Thyroid gland (tissue), 4 donors: ENCODE data around the gene EFCAB6. TPM values are rescaled to one million over a fixed set of nuclear protein-coding genes. Genes with fewer than 3 reads are reported as not detected.

Experiments
- DNase-seq, 2 donors: peaks; one replicate each; pipeline ENCODE4 v3.0.0-alpha.2; 2019
- H3K27ac ChIP-seq, 3 donors: fragments of 200-600 bp; sonication (generic); 1 replicate in 2 of 3; 2 replicates in 1 of 3; pipeline ENCODE4 v1.5.1; 2016 to 2019; ENCODE audit warnings: mild to moderate bottlenecking in 1 of 3, moderate library complexity in 1 of 3
- H3K27me3 ChIP-seq: fragments of 200-600 bp; sonication (generic); one replicate; pipeline ENCODE4 v1.5.1; 2019
- H3K36me3 ChIP-seq, 2 donors: fragments of 200-600 bp; sonication (generic); one replicate each; pipeline ENCODE4 v1.5.1; 2016 to 2019
- H3K4me1 ChIP-seq, 2 donors: fragments of 200-600 bp; sonication (generic); one replicate each; pipeline ENCODE4 v1.5.1; 2017 to 2019
- H3K4me3 ChIP-seq, 3 donors: fragments of 200-600 bp; sonication (generic); replicated peaks in 1 of 3; 1 replicate in 2 of 3; 2 replicates in 1 of 3; pipeline ENCODE4 v1.5.1; 2016; ENCODE audit warnings: mild to moderate bottlenecking in 1 of 3
- H3K9me3 ChIP-seq: fragments of 200-600 bp; sonication (generic); one replicate; pipeline ENCODE4 v1.5.1; 2017
- CTCF ChIP-seq, 6 experiments: fragments of 200-600 bp in 3 of 6; fragments of 450-650 bp in 3 of 6; sonication (generic) in 3 of 6; IDR thresholded peaks; one replicate each; pipeline ENCODE4 v1.5.1; 2016 to 2019; ENCODE audit warnings: antibody characterized with exemption in 6 of 6, mild to moderate bottlenecking in 2 of 6, inconsistent platforms in 1 of 6, moderate library complexity in 1 of 6
- POLR2A ChIP-seq, 2 donors: fragments of 450-650 bp; IDR thresholded peaks; one replicate each; pipeline ENCODE4 v1.6.1; 2017; ENCODE audit warnings: antibody characterized with exemption in 2 of 2, mild to moderate bottlenecking in 2 of 2, moderate library complexity in 1 of 2
- WGBS, 2 donors: methylation state at CpG; one replicate each; pipeline ENCODE4 v1.1.5; 2017; 5-methylcytosine and 5-hydroxymethylcytosine counted together
- intact Hi-C: fragments of 100-400 bp; cut with DNase I; formaldehyde crosslinking; loops from one replicate; pipeline ENCODE4 v1.15.1; 2023
- total RNA-seq, 4 donors: library from RNA; depleted of rRNA; stranded (reverse); fragments of >200 nt; gene quantifications; one replicate each; pipeline ENCODE4 v1.2.3, GENCODE V29; 2016

Gene EFCAB6
- total RNA-seq, 4 donors from 2014 or later, result 10.9 to 26.1 (median 14.1) TPM

GRCh38 chr22:43624144-43624998 is 187.7 kb downstream of the EFCAB6 start:
- no peak overlapping the region for H3K27ac ChIP-seq
- TF ChIP-seq POLR2A (IDR thresholded peaks at IDR 0.05) (no peak), CTCF (IDR thresholded peaks at IDR 0.05) (no peak)

GRCh38 chr22:43622886-43623285 is 189.2 kb downstream of the EFCAB6 start:
- no peak for DNase-seq
- H3K4me3 ChIP-seq, result no peak overlapping the region
- no peaks in the 10 kb centered on the region for H3K9me3 ChIP-seq
- WGBS, 2 donors, result 93% methylated on average over 4 of the region's 4 CpGs
- intact Hi-C loops, result no loop called here
- H3K36me3 ChIP-seq, result no peaks in the 10 kb centered on the region
- H3K27me3 ChIP-seq, result no peaks in the 10 kb centered on the region
- no peak for TF ChIP-seq POLR2A (IDR thresholded peaks at IDR 0.05)
- no peaks in the 10 kb centered on the region for H3K4me1 ChIP-seq
- H3K27ac ChIP-seq, result no peak overlapping the region

More at GRCh38 chr22:43624144-43624998, 187.7 kb downstream of the EFCAB6 start:
- no peaks in the 10 kb centered on the region for H3K4me1 ChIP-seq
- H3K36me3 ChIP-seq, result no peaks in the 10 kb centered on the region
- intact Hi-C loops, result no loop called here
- no peaks in the 10 kb centered on the region for H3K27me3 ChIP-seq
- WGBS, 2 donors, result 89 to 93% methylated on average over 15 of the region's 15 CpGs
- no peaks in the 10 kb centered on the region for H3K9me3 ChIP-seq
- DNase-seq, result no peak
- no peak overlapping the region for H3K4me3 ChIP-seq

- no peaks in the 10 kb centered on the region for H3K36me3 ChIP-seq
- H3K9me3 ChIP-seq, result no peaks in the 10 kb centered on the region
- TF ChIP-seq CTCF (IDR thresholded peaks at IDR 0.05) (no peak), POLR2A (IDR thresholded peaks at IDR 0.05) (no peak)
- no peaks in the 10 kb centered on the region for H3K27me3 ChIP-seq
- intact Hi-C loops, result no loop called here
- H3K4me3 ChIP-seq, result no peak overlapping the region
- no peak overlapping the region for H3K27ac ChIP-seq
- 93 to 97% methylated on average over 3 of the region's 3 CpGs for WGBS, 2 donors
- no peak for DNase-seq
- H3K4me1 ChIP-seq, result no peaks in the 10 kb centered on the region
Observed at GRCh38 chr22:43620197-43620596, 191.9 kb downstream of the EFCAB6 start.

GRCh38 chr22:43618517-43618916 is 193.6 kb downstream of the EFCAB6 start:
- TF ChIP-seq CTCF (IDR thresholded peaks at IDR 0.05), result no peak
- no peak for TF ChIP-seq POLR2A (IDR thresholded peaks at IDR 0.05)
- DNase-seq, result no peak
- Histone ChIP-seq H3K27ac (no peak overlapping the region), H3K9me3 (no peaks in the 10 kb centered on the region), H3K36me3 (no peaks in the 10 kb centered on the region), H3K4me3 (no peak overlapping the region), H3K27me3 (no peaks in the 10 kb centered on the region), H3K4me1 (no peaks in the 10 kb centered on the region)
- intact Hi-C loops, result no loop called here
- 76 to 80% methylated on average over 4 of the region's 4 CpGs for WGBS, 2 donors

GRCh38 chr22:43616645-43617044 is 195.5 kb downstream of the EFCAB6 start:
- Histone ChIP-seq H3K4me3 (no peak overlapping the region), H3K36me3 (no peaks in the 10 kb centered on the region), H3K4me1 (no peaks in the 10 kb centered on the region), H3K27me3 (no peaks in the 10 kb centered on the region), H3K9me3 (no peaks in the 10 kb centered on the region), H3K27ac (no peak overlapping the region)
- 78 to 89% methylated on average over 3 of the region's 3 CpGs for WGBS, 2 donors
- no peak for DNase-seq
- intact Hi-C loops, result no loop called here
- TF ChIP-seq CTCF (IDR thresholded peaks at IDR 0.05) (no peak), POLR2A (IDR thresholded peaks at IDR 0.05) (no peak)
